Gastroesophageal sphincter (tissue), 3 donors: ENCODE data around the gene CUX1.

Source experiments
- CTCF ChIP-seq, 4 experiments: fragments of 200-600 bp in 2 of 4; fragments of 450-650 bp in 2 of 4; sonication (generic) in 1 of 4; IDR thresholded peaks; one replicate each; pipeline ENCODE4 v1.5.1; 2017 to 2019; ENCODE audit warnings: antibody characterized with exemption in 4 of 4, mild to moderate bottlenecking in 2 of 4, moderate library complexity in 2 of 4
- POLR2A ChIP-seq, 2 donors: fragments of 450-650 bp; IDR thresholded peaks; one replicate each; pipeline ENCODE4 v1.6.1; 2017; ENCODE audit warnings: antibody characterized with exemption in 2 of 2, mild to moderate bottlenecking in 2 of 2, moderate library complexity in 1 of 2
- POLR2AphosphoS5 ChIP-seq: sonication (generic); formaldehyde crosslinking; IDR thresholded peaks from one replicate; pipeline ENCODE4 v1.6.1; 2017; ENCODE audit warnings: antibody characterized with exemption

- TF ChIP-seq CTCF (IDR thresholded peaks at IDR 0.05) (no peak), POLR2AphosphoS5 (no peak), POLR2A (IDR thresholded peaks at IDR 0.05) (no peak)
Measured at GRCh38 chr7:102008535-102009262, 191.3 kb downstream of the CUX1 start.
